Vagina (tissue), 2 donors: ENCODE measurements around the gene RABGGTA.

Experiments
- CTCF ChIP-seq, 3 experiments: fragments of 450-650 bp in 2 of 3; fragments of 200-600 bp in 1 of 3; sonication (generic) in 1 of 3; IDR thresholded peaks; one replicate each; pipeline ENCODE4 v1.5.1; 2017 to 2019; ENCODE audit warnings: antibody characterized with exemption in 3 of 3, mild to moderate bottlenecking in 2 of 3, moderate library complexity in 2 of 3
- POLR2A ChIP-seq, 2 donors: fragments of 450-650 bp; IDR thresholded peaks; one replicate each; pipeline ENCODE4 v1.6.1; 2017; ENCODE audit warnings: antibody characterized with exemption in 2 of 2, mild to moderate bottlenecking in 2 of 2, moderate library complexity in 2 of 2
- POLR2AphosphoS5 ChIP-seq, 2 donors: sonication (generic); formaldehyde crosslinking; IDR thresholded peaks; one replicate each; pipeline ENCODE4 v1.9.0; 2017; ENCODE audit warnings: antibody characterized with exemption in 2 of 2, mild to moderate bottlenecking in 2 of 2, low read depth in 1 of 2; ENCODE audit not compliant: insufficient read depth in 1 of 2

DNA sequence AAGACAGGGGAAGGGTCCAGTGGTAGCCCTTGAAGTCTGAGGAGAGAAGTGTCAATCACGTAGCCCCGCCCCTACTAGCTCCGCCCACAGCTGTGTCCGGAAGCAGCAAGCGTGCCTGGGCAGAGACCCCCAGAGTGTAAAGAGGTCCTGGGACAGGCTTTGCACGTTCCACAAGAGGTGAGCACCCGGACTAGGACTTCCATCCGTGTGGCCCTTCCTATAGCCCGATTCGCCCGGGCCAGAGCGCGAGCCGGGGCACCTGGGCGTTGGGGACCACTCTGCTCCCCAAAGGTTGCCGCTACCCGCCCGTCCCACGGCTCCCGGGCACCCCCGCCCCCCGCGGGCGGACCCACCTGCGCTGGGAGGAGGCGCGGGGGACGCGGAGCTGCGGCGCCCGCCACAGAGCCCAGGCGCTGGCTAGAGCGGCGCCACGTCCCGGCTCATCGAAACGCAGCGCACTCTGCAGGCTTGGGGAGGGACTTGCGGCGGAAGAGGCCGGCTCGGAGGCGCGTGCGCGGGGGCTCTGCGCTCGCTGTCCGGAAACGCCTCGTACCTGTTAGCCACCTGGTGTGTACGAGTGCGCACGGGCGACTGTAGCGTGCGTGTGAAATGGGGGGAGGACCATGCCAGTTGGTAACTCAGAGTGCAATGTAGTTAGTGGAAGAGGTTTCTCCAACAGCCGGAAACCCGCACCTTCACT lies at the start of gene RABGGTA:
- peak; percentile 49 to 92 (median 60) for TF ChIP-seq CTCF (IDR thresholded peaks at IDR 0.05)
- TF ChIP-seq POLR2A (IDR thresholded peaks at IDR 0.05): no peak
- TF ChIP-seq POLR2AphosphoS5 (IDR thresholded peaks at IDR 0.05; ENCODE audit: insufficient read depth in 1 of 2, low read depth in 1 of 2): peak; percentile 55 to 75
